GM12873 (cell line): ENCODE results near the gene ZFP64.

ENCODE experiments used
- TF ChIP-seq, protein P1 (sequence below): IDR thresholded peaks from 2 replicates; pipeline ENCODE4 v1.5.1; 2012; ENCODE audit warnings: low read depth, mild to moderate bottlenecking, moderate library complexity, low read length, control low read depth; ENCODE audit not compliant: insufficient read depth; ENCODE audit errors: missing control alignments

Gene ZFP64

DNA sequence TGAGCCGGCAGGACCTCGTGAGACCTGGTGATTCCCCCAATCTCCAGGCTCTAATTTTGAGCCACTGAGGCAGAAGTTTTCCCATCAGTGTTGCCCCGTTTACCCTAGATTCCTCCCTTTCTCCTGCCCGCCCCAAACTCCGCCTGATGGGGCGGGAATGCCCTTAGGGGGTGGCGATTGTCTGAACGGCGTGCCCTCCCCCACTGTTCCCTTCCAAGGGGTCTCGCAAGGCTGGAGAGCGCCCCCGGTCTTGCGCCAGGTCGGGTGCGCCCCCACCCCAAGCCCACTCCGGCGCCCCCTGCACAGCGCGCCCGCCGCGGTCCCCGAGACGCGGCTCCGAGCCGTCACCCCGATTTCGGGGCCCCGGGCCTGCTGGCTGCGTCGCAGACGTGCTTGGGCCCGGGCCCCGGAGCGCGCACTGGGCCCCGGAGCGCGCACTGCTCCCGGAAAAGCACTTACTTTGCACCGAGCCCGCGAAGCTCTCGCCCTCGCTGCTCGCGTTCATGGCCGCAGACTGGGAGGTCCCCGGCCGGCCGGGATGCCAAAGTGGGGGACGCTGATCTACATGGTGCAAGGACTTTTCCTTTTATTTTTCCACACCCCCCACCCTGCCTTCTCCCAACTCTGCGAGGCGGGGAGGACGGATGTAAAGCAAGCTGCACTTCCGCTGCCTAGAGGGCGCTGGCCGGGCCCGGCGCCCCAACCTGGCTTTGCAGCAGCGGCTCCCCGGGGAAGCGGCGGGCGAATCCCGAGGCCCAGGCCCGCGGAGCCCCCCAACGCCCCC, at the start of gene ZFP64:
TSS of gene ZFP64 (minus strand) at position 648 of the 784 bp plus-strand sequence. CDS start at position 505, 143 bp downstream.
- TF ChIP-seq, protein P1, sequence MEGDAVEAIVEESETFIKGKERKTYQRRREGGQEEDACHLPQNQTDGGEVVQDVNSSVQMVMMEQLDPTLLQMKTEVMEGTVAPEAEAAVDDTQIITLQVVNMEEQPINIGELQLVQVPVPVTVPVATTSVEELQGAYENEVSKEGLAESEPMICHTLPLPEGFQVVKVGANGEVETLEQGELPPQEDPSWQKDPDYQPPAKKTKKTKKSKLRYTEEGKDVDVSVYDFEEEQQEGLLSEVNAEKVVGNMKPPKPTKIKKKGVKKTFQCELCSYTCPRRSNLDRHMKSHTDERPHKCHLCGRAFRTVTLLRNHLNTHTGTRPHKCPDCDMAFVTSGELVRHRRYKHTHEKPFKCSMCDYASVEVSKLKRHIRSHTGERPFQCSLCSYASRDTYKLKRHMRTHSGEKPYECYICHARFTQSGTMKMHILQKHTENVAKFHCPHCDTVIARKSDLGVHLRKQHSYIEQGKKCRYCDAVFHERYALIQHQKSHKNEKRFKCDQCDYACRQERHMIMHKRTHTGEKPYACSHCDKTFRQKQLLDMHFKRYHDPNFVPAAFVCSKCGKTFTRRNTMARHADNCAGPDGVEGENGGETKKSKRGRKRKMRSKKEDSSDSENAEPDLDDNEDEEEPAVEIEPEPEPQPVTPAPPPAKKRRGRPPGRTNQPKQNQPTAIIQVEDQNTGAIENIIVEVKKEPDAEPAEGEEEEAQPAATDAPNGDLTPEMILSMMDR: peak; percentile 71

- TF ChIP-seq, protein P1: no peak
Observed at GRCh38 chr20:52240802-52241201, 49.2 kb upstream of the ZFP64 start.

DNA sequence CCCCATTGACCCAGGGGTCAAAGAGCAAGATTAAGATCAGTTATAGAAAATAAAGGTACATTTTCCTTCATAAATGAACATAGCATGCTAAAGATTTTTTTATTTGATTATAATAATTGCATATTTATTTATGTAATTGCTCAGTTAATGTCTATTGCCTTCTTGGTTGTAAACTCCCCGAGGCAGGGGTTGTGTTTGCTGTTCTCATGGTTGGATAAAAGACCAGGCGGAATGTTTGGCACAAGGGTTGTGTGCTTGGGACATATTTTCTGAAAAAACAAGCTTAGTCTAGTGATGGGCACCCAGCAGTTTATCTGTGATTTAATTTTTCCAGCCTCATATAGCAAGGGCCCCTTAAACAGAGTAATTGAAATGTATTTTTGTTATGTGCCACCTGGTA, 47.5 kb upstream of the ZFP64 start:
- TF ChIP-seq, protein P1: no peak

DNA sequence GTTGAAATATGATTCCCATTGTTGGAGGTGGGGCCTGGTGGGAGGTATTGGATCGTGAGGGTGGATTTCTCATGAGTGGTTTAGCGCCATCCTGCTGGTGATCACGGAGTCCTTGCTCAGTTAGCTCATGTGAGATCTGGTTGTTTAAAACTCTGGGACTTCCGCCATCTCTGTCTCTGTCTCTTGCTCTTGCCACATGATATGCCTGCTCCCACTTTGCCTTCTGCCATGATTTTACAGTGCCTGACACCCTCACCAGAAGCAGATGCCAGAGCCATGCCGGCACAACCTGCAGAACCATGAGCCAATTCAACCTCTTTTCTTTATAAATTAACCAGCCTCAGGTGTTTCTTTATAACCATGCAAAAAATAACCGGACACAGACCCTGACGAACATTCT, 44.7 kb upstream of the ZFP64 start:
- TF ChIP-seq, protein P1: no peak

DNA sequence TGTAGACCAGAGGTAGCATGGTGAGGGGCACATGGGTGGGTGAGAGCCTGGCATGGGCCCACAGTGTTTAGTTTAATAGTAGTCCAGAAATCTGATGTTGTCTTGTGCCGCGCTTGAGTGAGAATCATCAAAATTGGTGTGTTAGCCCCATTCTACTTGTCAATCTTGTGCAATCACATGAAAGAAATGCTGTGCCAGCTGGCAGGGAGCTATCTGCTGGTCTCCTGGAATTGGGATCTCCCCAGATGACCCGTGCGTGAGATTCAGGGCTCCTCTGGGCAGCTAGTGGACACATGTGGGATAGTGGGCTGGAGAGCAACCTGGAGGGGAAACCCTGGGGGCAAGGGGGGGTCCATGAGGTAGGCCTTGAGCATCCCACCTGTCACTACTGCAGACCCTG, 43.5 kb upstream of the ZFP64 start:
- TF ChIP-seq, protein P1: no peak

DNA sequence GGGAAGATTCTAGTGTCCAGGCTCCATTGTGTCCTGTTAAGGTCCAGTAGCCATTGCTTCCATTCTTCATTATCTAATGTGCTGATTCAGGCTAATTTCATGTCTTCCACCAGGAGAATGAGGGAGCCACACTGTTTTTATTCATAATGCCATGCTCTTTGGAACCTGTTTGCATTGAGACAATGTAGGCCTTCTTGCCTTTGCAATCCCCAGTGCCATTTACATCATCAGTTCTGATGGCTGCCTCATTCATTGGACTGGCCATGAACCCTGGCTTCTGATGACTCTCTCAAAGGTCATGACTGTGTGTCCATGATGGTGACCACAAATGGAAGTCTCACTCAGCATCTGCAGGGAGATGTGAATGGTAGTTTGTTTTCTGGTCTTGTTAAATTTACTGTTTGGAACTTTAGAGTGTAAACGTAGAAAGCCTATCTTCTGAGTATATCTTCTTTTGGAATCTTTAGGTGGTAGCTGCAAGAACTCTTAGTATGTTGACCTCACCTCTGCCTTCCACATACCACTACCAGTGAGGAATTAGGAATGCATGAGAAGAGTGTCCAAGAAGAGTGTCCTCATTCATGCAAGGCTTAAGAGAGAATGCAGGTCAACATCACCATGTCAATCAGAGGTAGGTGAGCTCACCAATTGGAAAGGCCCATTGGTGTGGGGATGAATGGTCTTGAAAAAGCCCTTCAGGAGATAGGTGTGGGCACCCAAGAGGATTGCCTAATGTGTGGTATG, 42.9 kb upstream of the ZFP64 start:
- TF ChIP-seq, protein P1: no peak

- TF ChIP-seq, protein P1: no peak
Observed at GRCh38 chr20:52231230-52231746, 39.7 kb upstream of the ZFP64 start.
